GM21367 (cell line): ENCODE data around the gene NUP210L.
"Not testable (repeated sequence)": the region's sequence is repeated elsewhere in the genome, so short reads cannot be mapped to it uniquely, and the experiment has no call there.

Experiments
- ATAC-seq: cut with Tn5 transposase; IDR thresholded peaks from one replicate; pipeline ENCODE4 v1.9.1; 2021; ENCODE audit not compliant: unreplicated experiment

The NUP210L gene

GRCh38 chr1:153995640-153996039, 159.2 kb downstream of the NUP210L start:
- no peak for ATAC-seq

DNA sequence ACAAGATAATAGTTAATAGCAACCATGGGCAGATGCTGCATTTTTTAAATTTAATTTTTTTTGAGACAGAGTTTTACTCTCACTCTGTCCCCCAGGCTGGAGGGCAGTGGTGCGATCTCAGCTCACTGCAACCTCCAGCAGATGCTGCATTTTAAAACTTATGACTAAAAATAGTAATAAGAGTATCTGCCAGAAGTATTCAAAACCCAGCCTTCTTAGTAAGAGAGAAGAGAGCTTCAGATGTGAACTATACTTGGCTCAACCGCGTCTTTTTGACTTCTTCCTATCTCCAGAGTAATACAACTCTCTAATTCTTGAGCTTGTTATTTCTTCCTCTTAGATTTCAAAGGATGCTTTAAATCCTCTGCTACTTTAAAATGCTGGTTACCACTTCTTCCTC, 159.7 kb downstream of the NUP210L start:
- no peak for ATAC-seq

GRCh38 chr1:153991806-153992205, 163.1 kb downstream of the NUP210L start:
- ATAC-seq, result no peak

DNA sequence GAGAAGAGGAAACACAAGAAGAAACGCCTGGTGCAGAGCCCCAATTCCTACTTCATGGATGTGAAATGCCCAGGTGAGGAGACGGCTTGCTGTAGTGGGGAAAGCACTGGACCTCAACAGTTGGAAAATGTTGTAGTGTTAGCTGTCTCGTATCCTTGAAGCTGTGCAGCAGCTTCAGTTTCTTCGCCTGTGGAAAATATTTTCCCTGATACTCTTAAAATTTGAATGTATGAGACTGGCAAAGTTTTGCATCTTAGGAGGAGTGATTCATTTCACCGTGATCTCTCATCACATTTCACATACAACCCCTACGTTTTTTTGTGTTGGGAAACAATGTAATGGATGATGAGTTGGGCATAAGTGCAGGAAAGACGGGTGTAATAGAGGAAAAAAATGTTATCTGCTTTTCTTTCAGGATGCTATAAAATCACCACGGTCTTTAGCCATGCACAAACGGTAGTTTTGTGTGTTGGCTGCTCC, 163.7 kb downstream of the NUP210L start:
- no peak for ATAC-seq

- peak; percentile 68 for ATAC-seq
Observed at GRCh38 chr1:153990468-153991150, 164.3 kb downstream of the NUP210L start, which contains the start of gene RPS27. RPS27 (plus strand) TSS chr1:153990762; CDS start chr1:153990797, 35 bp downstream.

DNA sequence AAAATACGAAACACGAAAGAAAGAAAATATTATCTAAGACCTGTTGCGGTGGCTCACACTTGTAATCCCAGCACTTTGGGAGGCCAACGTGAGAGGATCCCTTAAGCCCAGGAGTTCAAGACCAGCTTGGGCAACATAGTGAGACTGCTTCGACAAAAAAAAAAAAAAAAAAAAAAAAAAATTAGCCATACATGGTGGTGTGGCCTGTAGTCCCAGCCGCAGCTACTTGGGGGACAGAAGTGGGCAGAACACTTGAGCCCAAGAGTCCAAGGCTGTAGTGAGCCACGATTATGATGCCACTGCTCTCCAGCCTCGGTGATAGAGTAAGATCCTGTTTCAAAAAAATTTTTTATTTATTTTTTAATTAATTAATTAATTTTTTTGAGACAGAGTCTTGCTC, 167.3 kb downstream of the NUP210L start:
- ATAC-seq, result no peak

- no peak for ATAC-seq
Observed at GRCh38 chr1:153985941-153986761, 168.7 kb downstream of the NUP210L start, which contains the start of gene RAB13. RAB13 (minus strand) TSS chr1:153986339; CDS start chr1:153986236, 103 bp downstream.

GRCh38 chr1:153985341-153985912, 169.4 kb downstream of the NUP210L start:
- no peak for ATAC-seq

- no peak for ATAC-seq
Observed at GRCh38 chr1:153984123-153984894, 170.6 kb downstream of the NUP210L start.

GRCh38 chr1:153981735-153982134, 173.1 kb downstream of the NUP210L start:
- not testable (repeated sequence) for ATAC-seq

GRCh38 chr1:153979091-153979490, 175.8 kb downstream of the NUP210L start:
- not testable (repeated sequence) for ATAC-seq

DNA sequence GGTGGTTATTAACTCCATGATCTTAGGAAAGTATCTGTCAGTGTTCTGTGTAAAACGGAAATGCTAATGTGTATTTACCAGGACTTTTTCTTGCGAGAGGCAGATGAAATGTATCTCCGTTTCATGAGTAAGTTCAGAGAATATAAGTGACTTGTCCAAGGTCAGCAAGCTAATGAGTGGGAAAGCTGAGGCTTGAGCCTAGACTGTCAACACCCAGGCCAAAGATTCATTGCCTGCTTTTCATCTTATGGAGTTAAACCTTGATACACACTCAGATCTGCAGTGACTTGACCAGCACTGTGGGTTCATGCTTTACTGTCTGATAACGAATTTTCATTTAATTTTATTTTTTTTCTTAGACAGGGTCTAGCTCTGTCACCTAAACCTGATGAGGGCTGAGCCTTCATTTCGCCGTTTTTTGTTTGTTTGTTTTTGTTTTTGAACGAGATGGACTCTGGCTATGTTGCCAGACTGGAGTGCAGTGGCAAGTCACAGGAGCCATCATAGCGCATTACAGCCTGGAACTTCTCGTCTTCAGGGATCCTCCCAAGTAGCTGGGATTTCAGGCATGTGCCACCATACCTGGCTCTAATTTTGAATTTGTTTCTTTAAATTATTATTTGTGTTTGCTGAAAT, 176.5 kb downstream of the NUP210L start:
- ATAC-seq, result no peak

DNA sequence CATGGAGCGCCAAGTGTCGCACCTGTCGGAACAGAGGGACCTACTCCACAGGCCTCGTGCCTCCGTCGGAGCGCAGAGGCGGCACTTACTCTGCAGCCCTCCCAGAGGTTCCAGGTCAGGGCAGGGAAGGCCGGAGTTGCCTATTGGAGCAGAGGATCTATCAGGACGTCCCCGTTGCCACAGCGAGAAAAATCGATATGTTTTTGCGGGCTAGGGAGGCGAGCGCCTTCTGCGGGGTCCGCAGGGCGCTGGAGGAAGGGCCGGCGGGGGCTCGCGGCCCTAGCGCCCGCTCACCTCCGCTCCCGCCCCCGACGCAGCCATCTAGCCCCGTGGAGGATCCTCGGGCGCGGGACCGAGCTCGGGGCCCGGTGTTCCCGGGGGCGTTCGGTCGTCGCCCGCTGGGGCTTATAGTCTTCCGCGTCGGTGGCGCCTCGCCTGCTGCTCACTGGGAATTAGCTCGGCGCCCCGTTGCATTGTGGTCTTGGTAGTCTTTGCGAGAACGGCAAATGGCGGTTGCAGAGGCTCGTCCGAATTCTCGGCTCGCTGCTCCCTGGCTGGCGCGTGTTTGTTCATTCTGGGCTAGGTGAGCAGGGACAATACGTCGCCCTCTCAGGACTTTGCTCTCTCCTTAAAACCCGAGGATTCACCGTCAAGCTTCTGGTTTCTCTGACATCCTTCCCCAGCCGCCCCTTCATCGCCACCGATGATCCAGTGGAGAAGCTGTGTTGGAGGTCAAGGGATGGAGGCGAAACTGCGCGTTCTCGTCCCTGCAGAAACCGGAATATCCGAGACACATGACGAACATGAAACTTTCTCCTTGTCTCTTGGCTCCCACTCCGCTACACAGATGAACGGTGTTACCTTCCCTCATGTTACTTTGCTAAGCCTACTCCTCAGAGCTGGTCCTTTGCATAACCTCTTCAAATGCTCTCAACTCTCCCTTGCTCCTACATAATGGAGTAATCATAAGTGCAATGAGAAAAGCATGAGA, 177.3 kb downstream of the NUP210L start, which contains the start of gene JTB:
JTB (minus strand) TSS at position 425 of the 991 bp plus-strand sequence; CDS start at position 3, 422 bp downstream.
- peak; percentile 62 for ATAC-seq

DNA sequence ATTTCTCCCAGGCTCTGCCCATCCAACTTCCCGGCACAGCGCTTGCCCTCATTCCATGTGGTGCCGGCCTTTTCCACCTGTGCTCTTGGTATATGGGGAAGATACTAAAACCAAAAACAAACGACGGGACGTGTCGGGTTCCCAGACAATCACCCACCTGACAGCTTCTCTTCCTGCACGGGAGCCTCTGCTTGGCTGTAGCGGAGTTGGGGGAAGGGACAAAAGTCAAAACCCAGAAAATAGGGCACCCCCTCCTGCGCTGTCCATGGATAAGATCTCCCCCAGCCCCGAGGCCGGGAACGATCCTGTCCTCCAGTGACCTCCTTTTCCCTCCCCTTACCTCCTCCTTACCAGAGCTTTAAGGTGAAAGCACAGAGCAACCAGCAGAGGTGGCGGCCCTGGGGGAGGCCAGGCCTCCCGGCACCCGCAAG, 178.0 kb downstream of the NUP210L start:
- no peak for ATAC-seq

DNA sequence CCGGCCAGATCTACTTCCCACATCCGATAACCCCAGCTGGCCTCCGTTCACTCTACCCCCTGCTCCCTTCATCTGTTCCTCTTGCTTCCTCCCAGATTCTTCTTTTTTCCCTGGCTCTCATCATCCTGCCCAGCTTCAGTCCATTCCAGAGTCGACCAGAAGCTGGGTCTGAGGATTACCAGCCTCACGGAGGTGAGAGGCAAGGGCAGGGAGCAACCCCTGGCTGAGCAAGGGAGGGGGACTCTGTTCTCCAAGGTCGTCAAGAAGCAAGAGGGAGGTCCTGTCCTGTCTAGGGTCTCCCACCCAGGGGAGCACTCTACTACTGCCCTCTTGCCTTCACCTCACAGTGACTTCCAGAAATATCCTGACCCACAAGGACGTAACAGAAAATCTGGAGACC, 181.3 kb downstream of the NUP210L start:
- ATAC-seq, result no peak

GRCh38 chr1:153973071-153973470, 181.8 kb downstream of the NUP210L start:
- ATAC-seq, result no peak

- ATAC-seq, result no peak
Observed at GRCh38 chr1:153970346-153970745, 184.5 kb downstream of the NUP210L start.

DNA sequence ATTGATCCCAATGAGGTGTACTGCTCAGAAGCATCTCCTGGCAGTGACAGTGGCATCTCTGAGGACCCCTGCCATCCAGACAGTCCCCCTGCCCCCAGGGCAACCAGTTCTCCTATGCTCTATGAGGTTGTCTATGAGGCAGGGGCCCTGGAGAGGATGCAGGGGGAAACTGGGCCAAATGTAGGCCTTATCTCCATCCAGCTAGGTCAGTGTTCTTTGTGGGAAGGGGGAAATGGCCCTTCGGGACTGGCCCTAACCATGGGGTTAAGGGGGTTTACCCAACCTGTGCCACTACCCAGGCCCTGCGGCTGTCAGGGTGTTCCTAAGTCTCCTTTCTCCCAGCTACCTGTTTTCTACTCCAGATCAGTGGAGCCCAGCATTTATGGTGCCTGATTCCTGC, 185.9 kb downstream of the NUP210L start:
- ATAC-seq, result no peak

- ATAC-seq, result no peak
Observed at GRCh38 chr1:153968408-153968807, 186.5 kb downstream of the NUP210L start.
